Stimulated activated CD4-positive, alpha-beta T cell treated with anti-CD3 and anti-CD28 coated beads, Interleukin-1b, Interleukin-23, amount 100 ng/mL, for 24 hours (primary cell): ENCODE data around the gene PBX1.

ENCODE experiments used
- DNase-seq, 4 experiments: peaks; one replicate each; pipeline ENCODE4 v3.0.0-alpha.2; 2020; ENCODE audit warnings: low read depth in 4 of 4, low spot score in 1 of 4

PBX1 gene

DNA sequence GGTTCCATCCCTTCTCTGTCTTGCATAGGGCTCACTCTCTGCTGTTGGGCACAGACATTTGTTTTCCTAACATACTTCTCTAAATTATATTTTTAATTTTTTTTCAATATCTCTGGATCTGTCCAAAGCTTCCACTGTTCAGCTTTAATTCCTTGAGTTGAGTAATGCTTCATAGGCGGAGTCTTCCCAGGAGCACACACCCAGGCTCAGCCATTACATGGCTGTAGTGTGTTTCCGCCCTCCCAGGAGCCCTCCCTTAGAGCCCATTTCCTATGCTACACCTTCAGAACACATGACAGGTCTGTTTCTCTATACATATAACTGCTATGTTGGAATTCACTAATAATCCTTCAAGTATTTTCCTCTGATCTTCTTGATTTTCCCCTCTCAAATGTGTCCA, 297.4 kb downstream of the PBX1 start:
- no peak for DNase-seq

DNA sequence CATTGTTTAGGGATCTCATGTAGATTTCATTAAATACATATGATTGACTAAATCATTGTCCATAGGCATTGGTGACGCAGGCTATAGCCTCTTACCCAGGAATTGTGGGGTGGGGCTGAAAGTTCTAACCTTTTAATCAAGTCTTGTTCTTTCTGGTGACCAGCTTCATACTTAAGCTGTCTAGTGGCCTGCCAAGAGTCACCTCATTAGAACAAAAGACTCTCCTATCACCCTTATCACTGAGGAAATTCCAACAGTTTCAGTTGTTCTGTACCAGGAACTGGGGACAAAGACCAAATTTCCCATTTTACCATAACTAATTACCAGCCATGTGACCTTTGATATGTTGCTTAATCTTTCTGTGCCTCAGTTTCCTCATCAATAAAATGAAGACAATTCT, 298.5 kb downstream of the PBX1 start:
- no peak for DNase-seq

DNA sequence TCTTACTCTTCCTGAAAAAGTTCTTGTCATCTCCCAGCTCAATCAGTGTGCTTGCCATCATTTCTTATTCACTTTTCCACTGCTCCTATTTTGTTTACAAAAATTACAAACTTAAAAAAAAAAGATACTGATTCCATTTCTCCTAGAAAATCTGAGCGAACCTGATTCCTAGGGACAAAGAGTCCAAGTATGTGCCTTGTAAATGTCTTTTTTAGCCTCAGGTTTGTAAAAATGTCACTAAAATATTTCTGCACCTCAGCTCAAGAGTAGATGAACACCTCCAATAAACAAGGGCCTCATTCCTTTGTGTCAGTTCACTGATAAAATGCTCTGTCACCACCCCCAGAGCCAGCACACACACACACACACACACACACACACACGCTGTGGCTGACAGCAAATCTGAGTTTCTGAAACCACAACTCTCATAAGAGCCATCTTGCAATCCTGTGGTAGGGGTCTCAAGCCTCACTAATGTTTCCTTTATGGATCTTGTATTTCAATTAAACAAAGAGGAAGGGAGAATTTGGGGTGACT, 299.2 kb downstream of the PBX1 start:
- DNase-seq = no peak

DNA sequence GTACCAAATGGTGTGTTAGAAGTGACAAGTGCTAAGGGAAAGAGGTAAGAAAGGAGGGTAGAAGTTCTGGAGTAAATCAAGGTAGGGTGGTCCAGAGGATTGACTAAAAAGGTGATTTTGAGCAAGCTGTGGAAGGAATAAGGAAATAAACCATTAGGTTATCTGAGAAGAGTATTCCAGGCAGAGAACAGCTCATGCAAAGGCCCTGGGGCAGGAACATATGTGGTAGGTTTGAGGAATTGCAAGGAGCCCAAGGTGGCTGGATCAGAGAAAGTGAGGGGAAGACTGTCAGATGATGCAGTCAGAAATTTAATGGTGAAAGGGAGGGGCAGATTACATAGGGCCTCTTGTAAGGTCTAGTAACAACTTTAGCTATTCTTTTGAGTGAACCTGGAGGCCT, 302.6 kb downstream of the PBX1 start:
- no peak for DNase-seq

DNA sequence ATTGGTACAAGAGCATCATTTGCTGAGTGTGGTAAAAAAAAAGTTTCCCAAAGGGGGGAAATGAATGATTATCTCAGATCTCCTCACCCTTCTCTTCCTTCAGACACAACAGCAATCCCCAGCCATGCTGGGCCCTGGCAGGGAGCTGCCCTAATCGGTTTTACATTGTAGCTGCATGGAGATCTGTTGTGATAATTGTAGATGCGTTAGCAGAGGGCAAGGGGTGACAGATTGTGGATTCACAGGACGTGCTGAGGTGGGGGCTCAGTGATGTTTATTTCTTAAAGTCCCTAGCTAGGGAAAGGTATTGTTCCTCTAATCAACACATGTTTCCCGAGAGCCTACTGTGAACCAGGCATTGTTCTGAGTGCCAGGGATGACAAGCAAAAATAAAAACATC, 304.1 kb downstream of the PBX1 start:
- no peak for DNase-seq

DNA sequence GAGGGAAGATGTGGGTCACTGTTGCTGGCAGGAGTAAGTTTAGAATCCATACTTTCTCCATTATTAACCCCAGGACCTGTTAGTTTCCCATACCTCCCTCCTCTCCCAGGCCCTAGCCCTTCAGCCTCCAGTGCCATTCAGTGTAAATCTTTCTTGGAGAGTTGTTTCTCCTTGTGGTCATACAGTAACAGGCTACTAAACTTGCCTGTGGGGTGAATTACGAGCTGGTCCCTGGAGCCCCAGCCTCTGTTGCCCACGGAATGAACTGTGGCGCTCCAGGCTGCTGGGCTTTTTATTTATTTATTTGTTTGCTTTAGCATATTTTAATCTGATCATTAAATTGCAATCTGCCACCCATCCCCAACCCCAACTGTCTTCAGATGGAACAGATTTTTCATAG, 305.2 kb downstream of the PBX1 start:
- no peak for DNase-seq

DNA sequence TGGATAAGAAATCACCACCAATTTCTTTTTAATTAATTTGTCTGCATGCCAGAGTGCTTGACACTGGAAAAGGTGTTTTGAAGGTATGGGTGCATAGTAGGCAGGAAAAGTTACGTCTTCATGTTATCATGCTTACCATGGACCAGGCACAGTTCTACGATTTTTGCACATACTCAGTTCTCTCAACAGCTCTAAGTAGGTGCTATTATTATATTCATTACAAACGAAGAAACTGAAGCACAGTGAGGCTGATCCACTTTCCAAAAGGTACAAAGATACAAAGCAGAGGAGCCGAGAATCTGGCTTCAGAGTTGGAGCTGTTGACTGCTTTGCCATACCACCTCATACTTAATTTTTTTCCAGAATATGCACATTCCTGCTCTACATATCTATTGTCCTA, 306.4 kb downstream of the PBX1 start:
- no peak for DNase-seq

DNA sequence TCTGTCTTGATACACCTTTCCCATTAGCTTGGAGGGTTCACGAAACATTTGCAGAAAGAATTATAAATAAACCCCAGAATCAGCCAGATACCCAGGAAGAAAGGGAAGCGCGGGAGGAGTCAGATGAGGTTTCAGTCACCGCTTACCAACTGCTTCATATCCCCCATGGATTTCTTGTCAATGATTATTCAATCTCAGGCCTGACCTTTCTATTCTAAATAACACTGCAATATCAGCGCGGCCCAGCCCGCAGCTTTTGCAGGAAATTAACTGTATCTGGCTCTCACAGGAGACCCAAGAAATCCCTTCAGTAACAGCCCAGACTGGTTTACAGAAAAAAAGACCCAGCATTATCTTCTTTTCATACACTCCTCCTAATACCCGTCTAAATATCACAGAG, 308.6 kb downstream of the PBX1 start:
- no peak for DNase-seq

DNA sequence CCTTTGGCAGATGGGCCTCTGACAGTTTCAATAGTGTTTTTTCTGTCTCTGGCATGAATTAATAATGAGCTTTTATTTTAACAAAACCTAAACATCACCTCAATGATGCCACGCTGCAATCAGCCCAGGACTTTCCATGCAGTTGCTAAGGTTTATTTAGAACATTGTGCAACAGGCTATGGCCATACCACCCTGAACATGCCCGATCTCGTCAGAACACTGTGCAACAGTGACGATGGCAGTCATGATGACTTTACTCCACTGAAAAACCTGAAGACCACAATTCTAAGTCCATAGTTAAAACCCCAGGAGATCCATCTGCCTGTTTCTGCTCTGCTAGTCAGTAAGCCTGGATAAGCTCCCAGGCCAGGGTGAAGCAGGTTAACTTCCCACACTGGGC, 310.0 kb downstream of the PBX1 start:
- DNase-seq = no peak

DNA sequence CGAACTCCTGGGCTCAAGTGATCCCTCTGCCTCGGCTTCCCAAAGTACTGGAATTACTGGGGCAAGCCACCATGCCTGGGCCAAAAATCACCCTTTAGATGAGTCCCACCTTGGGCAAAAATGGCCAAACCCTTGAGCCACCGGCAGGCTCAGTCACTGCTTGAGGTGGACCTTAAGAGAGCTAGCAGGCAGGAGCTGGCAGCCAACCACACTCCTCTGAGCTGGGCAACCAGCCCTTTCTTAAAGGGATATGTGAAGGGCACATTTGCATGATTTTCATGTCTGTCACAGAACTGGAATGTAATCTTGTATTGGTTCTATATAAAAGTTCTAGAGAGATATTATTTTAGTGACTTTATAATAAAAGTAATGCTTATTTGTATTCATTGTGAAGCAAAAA, 316.5 kb downstream of the PBX1 start:
- no peak for DNase-seq

DNA sequence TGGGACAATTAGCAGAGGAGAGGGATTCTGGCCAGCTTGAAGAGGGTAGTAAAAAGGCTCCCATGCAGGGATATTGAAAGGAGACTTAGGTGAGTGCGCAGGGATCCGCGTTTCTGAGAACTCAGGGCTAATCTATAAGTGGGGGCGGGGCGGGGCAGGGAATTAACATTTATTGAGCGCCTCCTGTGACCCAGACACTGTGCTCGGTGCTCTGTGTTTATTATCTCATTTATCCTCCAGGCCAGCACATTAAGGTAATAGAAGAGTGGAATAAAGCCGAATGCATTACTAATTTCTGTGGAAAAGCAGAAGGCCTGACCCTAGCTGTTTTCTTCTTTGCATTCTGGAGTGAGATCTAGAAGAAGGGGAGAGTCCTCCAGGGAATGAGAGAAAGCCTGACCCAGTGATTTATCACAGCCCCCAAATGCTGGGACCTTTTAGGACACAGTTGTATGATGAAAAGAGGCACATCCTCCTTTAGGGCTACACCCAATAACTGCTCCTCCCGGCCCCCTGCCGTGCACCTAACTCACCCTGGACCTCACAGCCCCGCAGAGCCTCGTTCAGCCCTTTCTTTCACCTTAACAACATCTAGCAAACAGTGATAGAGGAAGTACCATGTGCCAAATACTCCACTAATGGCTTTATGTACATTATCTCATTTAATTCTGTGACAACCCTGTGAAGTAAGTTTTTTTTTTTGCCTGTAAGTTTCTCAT, 317.6 kb downstream of the PBX1 start:
- DNase-seq = no peak

DNA sequence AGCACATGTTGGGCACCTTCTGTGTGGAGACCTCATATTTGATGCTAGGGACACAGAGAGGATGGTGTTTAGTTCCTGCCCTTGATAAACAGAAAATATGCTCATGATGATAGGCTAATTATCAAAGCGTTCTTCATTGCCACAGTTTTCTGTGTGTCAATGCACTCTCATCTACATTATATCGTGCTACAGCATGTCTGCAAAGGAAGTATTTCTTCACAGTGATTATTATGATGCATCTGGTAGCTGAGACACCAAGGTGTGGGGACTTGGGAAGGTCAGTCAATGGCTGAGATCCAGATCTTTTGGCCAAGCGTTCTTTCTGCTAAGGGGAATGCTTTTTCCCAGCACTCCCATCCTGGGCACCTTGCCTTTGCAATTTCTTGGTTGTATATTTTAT, 321.2 kb downstream of the PBX1 start:
- DNase-seq = no peak

DNA sequence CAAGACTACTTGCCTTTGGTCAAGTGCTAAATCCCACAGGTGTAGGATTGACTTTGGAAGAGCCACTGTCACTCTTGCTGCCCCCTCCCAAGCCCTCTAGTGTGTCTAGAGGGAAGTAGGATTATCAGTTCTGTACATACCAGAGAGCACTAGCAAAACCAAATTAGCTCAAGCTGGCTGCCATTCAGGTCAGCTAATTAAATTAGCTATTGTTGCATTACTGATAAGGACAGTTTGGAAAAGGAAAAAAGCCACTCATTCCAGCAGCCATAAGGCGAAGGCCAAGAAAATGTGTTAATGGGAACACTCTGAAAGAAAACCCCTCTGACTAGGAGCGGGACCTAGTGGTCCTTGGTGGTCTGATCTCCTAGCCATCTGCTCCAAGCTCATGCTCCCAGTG, 321.7 kb downstream of the PBX1 start:
- DNase-seq = no peak

DNA sequence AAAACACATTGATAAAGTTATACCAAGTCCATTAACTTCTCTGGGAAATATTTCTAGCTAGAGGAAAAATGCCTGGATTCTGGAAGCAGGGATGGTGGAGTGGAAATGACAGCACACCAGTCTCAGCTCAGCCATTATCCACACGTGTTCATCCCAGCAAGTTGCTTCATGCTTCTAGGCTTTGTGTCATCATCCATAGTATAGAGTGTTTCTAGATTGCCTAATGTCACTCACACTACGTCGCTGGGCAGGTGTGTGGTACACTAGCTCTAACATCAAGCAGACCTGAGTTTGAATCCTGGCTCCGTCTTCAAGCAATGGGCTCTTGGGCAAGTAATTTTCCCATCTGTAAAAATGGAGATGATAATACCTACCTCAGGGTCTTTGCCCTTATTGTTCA, 326.3 kb downstream of the PBX1 start:
- no peak for DNase-seq

DNA sequence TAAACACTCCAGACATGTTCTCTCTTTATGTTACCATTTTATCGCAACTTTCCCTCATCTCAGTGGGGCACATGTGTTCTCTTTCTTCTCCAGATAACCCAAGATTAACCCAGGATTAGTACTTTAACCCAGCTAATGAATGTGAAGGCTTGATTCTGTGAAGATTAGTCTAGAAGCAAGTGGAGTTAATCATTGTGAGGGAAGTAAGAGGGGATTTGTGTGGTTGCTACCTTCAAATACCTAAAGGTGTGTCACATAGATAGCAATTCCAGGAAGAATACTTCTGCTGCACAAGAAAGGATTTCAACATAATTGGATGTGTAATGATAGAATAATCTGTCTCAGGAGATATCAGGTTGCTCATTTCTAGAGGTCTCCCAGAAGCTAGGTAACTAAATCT, 327.1 kb downstream of the PBX1 start:
- DNase-seq = no peak

DNA sequence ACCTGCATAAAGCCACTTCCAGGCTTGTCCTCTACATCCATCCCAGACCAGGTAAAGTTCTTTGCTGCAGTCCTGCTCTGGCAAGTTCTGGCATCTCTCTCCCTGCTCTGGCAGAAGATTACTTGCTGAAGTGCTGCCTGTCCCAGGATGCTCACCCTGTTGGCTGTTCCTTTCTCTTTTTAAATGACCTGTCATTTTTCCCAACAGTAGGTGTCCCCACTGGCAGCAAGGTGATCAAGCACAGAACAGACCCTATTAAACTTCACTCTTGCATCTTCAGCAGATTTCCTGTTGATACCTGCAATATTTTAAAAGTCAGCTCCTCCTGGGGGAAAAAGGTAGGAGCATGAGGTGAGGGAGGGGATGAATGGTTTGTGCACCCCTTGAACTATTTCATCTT, 332.6 kb downstream of the PBX1 start:
- no peak for DNase-seq

DNA sequence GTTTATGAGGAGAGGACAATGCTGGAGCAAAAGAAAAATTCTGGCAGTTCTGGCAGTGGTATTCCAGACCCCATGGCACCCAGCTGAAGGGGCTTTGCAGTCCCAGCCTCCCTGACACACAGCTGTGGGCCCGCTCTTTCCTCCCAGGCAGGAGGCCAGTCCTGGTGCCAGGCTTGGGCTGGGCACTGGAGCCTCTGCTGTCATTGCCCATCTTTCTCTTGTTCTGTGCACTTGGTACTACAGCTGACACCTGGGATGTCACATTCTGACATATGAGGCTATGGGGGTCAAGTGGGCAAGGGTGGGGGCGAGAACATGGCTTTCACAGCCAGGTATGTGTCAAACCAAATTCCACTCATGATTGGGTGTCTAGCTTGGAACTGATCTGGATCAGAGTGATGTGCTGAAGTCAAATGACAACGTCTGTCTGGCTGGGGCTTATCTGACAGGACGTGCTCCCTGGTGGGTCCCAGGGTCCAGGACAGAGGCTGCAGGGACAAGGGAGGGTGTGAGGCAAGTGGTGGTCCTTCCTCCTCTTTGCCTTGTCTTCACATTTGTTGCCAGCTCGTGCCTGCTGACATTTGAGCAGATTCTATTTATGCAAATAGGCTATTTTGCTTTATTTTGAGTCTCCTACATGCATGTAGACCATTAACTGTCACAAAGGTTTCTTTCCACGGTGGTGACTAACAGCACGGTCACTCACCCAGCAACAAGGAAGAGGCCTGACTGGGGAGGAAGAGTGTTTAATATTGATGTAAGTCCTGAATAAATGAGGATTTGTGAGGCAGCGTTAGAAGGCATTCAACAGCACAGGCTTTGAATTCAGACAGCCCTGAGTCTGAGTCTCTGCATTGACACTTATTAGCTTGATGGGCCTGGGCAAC, 336.3 kb downstream of the PBX1 start:
- no peak for DNase-seq

DNA sequence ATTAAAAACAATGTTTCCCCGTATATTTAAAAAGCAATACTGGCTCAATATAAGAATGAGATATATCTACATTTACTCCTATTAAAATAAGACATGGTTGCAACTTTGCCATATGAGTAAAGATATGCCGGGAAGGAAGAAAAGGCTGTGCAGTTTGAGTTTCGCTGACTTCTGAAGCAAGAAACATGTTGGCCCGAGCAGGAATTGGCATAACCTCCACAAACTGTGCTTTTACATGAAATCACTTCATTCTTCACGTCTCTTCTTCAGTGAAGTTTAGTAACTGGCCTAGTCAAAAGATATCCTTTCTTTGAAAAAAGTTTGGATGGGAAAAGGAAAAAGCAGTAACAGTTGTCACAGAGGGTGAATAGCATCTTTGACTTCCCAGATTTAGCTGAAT, 342.0 kb downstream of the PBX1 start:
- no peak for DNase-seq
